SJSA1 (cell line): ENCODE results near the gene NSF. TPM values are rescaled to one million over a fixed set of nuclear protein-coding genes. Genes with fewer than 3 reads are reported as not detected.

Source experiments
- DNase-seq, 2 experiments: peaks; one replicate each; pipeline ENCODE4 v3.0.0-alpha.2; 2015 to 2020; ENCODE audit warnings: low spot score in 2 of 2, low read depth in 1 of 2
- H3K27ac ChIP-seq: fragments of 250-450 bp; sonication (Bioruptor Pico); 2 replicates; pipeline ENCODE4 v1.5.1; 2020; ENCODE audit warnings: mild to moderate bottlenecking, moderate library complexity
- H3K27me3 ChIP-seq: fragments of 250-450 bp; sonication (Bioruptor Pico); replicated peaks from 2 replicates; pipeline ENCODE4 v1.5.1; 2020; ENCODE audit warnings: mild to moderate bottlenecking, moderate library complexity
- H3K36me3 ChIP-seq: fragments of 250-450 bp; sonication (Bioruptor Pico); 2 replicates; pipeline ENCODE4 v1.5.1; 2020; ENCODE audit warnings: mild to moderate bottlenecking
- H3K4me1 ChIP-seq: fragments of 250-450 bp; sonication (Bioruptor Pico); replicated peaks from 2 replicates; pipeline ENCODE4 v1.6.1; 2021; ENCODE audit warnings: mild to moderate bottlenecking
- H3K4me3 ChIP-seq: fragments of 250-450 bp; sonication (Bioruptor Pico); 2 replicates; pipeline ENCODE4 v1.5.1; 2020; ENCODE audit warnings: mild to moderate bottlenecking
- H3K9me3 ChIP-seq: fragments of 250-450 bp; sonication (Bioruptor Pico); replicated peaks from 2 replicates; pipeline ENCODE4 v1.5.1; 2020; ENCODE audit warnings: mild to moderate bottlenecking
- total RNA-seq: library from RNA; depleted of rRNA; stranded (reverse); fragments of >200 nt; shearing (Covaris generic); gene quantifications from 2 replicates; pipeline ENCODE4 v1.2.3, GENCODE V29; 2014

The NSF gene
- total RNA-seq, 1 experiment from 2014 or later = 71.2 TPM

DNA sequence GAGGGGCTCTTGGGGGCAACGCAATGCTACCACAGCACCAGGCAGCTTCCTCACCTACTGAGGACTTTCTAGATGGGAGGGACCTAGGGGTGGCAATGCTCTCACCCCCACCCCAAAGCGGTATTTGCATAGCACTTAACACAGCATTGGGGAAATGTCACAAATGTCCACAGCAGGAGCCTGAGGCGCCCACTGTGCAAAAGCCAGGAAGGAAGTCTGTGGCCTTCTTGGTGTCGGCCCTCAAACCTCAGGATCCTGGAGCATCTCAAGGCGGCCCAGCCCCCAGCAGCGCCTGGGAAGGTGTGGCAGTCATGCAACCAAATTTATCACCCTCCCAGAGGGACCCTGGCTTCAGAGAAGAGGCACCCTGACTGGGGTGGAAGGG lies 182.7 kb downstream of the NSF start:
- H3K4me1 ChIP-seq = peaks cover 30% of the 10 kb centered on the region
- H3K4me3 ChIP-seq = no peak overlapping the region
- H3K9me3 ChIP-seq = no peaks in the 10 kb centered on the region
- H3K36me3 ChIP-seq = no peaks in the 10 kb centered on the region
- DNase-seq = no peak
- no peak overlapping the region for H3K27ac ChIP-seq
- H3K27me3 ChIP-seq = no peaks in the 10 kb centered on the region; the same call in 1 of the 2 replicates

- peaks cover 30% of the 10 kb centered on the region for H3K4me1 ChIP-seq
- H3K9me3 ChIP-seq = no peaks in the 10 kb centered on the region
- no peaks in the 10 kb centered on the region for H3K36me3 ChIP-seq
- H3K27ac ChIP-seq = no peak overlapping the region
- no peaks in the 10 kb centered on the region; the same call in 1 of the 2 replicates for H3K27me3 ChIP-seq
- DNase-seq = no peak
- no peak overlapping the region for H3K4me3 ChIP-seq
These were observed 183.2 kb downstream of the NSF start for GRCh38 chr17:46773676-46774075.

DNA sequence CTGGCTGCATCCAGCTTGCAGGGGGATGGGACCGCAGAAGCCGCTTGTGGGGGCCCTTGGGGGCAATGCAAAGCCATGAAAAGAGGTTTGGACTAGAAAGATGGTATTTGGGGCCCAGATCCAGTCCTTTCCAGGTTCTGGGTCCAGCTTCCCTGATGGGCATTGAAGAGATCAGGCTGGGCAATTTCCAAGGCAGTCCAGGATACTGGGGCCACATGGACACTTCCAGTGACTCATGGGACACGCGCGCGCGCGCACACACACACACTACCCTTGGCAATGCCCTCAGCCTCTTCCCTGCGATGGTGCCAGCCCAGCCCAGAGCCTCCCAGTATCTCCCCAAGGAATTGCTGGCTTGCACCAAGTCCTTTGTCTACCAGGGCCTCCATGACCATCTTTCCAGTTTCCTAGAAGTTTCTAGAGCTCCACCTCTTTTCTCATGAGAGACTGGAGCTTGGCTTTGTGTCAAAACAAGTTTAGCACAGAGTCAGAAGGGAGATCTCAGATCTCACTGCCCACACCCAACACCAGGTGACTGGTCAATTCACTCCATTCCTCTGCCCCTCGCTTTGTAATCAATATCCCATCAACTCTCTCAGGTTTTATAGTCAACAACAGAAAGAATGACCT lies 183.8 kb downstream of the NSF start:
- H3K4me3 ChIP-seq = no peak overlapping the region
- DNase-seq = no peak
- H3K4me1 ChIP-seq = peaks cover 30% of the 10 kb centered on the region
- no peak overlapping the region for H3K27ac ChIP-seq
- no peaks in the 10 kb centered on the region; the same call in 1 of the 2 replicates for H3K27me3 ChIP-seq
- H3K9me3 ChIP-seq = no peaks in the 10 kb centered on the region
- no peaks in the 10 kb centered on the region for H3K36me3 ChIP-seq

GRCh38 chr17:46776298-46777005 lies 186.0 kb downstream of the NSF start:
- no peak overlapping the region for H3K27ac ChIP-seq
- DNase-seq = no peak
- H3K36me3 ChIP-seq = no peaks in the 10 kb centered on the region
- no peaks in the 10 kb centered on the region for H3K9me3 ChIP-seq
- peaks cover 9% of the 10 kb centered on the region for H3K4me1 ChIP-seq
- H3K27me3 ChIP-seq = no peaks in the 10 kb centered on the region; the same call in 1 of the 2 replicates
- no peak overlapping the region for H3K4me3 ChIP-seq

GRCh38 chr17:46777943-46778915 lies 187.8 kb downstream of the NSF start:
- no peaks in the 10 kb centered on the region for H3K36me3 ChIP-seq
- H3K4me1 ChIP-seq = 0 out of 2 replicates have a peak, but pooled peaks cover 3% of the 10 kb centered on the region
- H3K4me3 ChIP-seq = no peak overlapping the region
- no peaks in the 10 kb centered on the region; the same call in 1 of the 2 replicates for H3K27me3 ChIP-seq
- no peak for DNase-seq
- H3K9me3 ChIP-seq = no peaks in the 10 kb centered on the region
- H3K27ac ChIP-seq = no peak overlapping the region

DNA sequence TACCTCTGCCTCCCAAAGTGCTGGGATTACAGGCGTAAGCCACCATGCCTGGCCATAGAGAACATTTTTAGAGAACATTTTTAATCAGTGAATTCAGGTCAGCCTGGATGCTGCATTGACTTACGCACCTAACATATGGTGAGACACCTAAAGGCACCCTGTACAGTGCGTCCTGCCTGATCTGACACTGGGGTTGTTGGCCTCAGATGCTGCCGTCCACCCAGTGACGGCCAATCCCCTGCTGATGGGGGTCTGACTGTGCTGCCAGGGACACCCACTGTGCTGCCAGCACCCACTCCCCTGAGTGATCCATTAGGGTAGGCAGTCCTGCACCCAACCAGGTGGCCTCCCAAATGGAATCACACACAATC lies 189.5 kb downstream of the NSF start:
- no peaks in the 10 kb centered on the region for H3K36me3 ChIP-seq
- H3K27ac ChIP-seq = no peak overlapping the region
- H3K4me3 ChIP-seq = no peak overlapping the region
- H3K9me3 ChIP-seq = no peaks in the 10 kb centered on the region
- 0 out of 2 replicates have a peak, but pooled peaks cover 3% of the 10 kb centered on the region for H3K4me1 ChIP-seq
- no peaks in the 10 kb centered on the region; the same call in 1 of the 2 replicates for H3K27me3 ChIP-seq
- DNase-seq = no peak

DNA sequence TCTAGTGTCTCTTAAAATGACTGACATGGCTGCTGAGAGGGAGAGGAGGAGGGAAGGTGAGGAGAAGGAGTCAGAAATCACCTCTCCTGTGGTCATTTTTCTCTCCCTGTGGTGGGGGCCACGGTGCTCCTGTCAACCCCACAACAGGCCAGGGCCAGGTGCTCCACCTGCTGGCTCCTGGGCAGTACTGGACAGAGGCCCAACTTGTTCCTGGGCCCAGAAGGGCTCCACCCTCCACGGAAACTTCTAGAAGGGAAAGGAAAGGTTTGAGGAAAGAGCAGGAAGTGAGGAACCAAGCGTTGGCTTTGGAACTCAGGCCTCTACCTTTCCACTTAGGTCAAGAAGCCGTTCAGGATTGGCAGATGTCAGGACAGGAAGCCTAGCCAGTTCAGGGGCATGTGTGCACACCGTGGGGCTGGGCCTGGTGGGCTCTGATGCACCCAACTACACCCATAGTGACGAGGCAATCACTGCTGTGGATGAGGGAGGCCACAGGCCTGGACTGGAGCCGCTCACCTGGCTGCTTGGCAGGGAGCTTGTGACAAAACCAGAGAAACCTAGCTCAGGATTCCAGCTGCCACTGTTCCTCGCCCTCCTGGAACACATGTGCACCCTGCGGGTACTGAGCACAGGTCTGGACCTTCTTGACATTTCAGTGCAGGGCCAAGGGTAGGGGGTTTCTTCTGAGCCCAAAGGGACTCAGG lies 191.9 kb downstream of the NSF start:
- peak; percentile 35 to 62 for DNase-seq
- no peaks in the 10 kb centered on the region; the same call in 1 of the 2 replicates for H3K27me3 ChIP-seq

GRCh38 chr17:46783031-46783593 lies 192.6 kb downstream of the NSF start:
- H3K27me3 ChIP-seq = peaks cover 2% of the 10 kb centered on the region; the same call in 1 of the 2 replicates
- H3K4me1 ChIP-seq = no peaks in the 10 kb centered on the region
- no peaks in the 10 kb centered on the region for H3K9me3 ChIP-seq
- H3K27ac ChIP-seq = no peak overlapping the region
- no peaks in the 10 kb centered on the region for H3K36me3 ChIP-seq
- H3K4me3 ChIP-seq = no peak overlapping the region
- no peak for DNase-seq

More for the DNA sequence above, 191.9 kb downstream of the NSF start:
- H3K36me3 ChIP-seq = no peaks in the 10 kb centered on the region
- H3K4me1 ChIP-seq = no peaks in the 10 kb centered on the region
- H3K4me3 ChIP-seq = no peak overlapping the region
- no peak overlapping the region for H3K27ac ChIP-seq
- H3K9me3 ChIP-seq = no peaks in the 10 kb centered on the region

DNA sequence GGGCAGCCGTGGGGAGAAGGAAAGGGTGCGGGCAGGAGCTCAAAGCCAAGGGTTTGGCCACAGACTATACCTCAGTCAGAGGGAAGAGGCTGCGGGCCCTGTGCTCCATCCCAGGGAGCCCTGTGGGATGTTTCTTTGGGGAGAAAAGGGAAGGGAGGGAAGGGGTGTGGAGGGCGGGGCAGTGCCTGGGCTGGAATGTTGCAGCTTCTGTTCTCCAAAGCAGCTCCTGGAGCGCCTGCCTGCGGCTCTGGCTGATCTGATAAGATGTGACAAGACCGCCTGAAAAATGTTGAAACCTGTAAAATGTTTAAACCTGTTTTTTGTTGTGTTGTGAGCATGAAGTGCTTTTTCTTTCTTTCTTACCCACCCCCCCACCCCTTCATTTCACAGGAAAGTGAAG lies 195.2 kb downstream of the NSF start:
- no peak for DNase-seq
- Histone ChIP-seq H3K4me3 (no peak overlapping the region), H3K27me3 (peaks cover 10% of the 10 kb centered on the region; the same call in 1 of the 2 replicates), H3K4me1 (no peaks in the 10 kb centered on the region), H3K27ac (no peak overlapping the region), H3K9me3 (peaks cover 8% of the 10 kb centered on the region), H3K36me3 (no peaks in the 10 kb centered on the region)

DNA sequence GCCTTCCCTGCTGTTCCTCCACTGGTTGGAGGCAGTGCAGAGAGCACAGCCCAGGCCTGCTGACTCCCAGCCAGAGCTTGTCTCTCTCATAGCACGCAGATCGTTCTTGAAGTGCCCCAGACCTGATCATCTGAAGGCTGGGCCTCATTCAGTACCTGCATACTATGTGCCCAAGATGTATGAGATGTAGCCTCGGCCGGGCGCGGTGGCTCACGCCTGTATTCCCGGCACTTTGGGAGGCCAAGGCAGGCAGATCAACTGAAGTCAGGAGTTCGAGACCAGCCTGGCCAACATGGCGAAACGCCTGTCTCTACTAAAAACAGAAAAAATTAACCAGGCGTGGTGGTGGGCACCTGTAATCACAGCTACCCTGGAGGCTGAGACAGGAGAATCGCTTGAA lies 197.0 kb downstream of the NSF start:
- DNase-seq = no peak
- H3K4me3 ChIP-seq = no peak overlapping the region
- no peak overlapping the region for H3K27ac ChIP-seq
- no peaks in the 10 kb centered on the region for H3K4me1 ChIP-seq
- peaks cover 8% of the 10 kb centered on the region for H3K9me3 ChIP-seq
- H3K27me3 ChIP-seq = peaks cover 19% of the 10 kb centered on the region; the same call in 1 of the 2 replicates
- no peaks in the 10 kb centered on the region for H3K36me3 ChIP-seq

DNA sequence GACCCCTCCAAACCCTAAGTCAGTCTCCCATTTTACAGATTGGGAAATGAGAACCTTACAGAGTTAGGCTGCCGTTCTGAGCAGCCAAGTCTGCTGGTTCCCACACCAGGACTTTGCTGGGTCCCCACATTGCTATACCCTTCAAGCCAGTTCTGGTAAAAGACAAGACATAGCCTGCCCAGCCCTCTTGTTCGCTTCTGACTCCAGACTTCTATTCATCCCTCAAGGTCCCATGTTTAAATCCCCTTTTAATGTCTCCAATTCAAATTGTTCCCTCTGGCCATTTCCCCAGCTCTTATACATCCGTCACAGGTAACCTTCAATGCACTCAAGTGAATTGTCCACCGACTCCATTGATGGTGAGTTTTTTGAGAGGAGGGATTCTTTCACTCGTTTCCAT lies 197.8 kb downstream of the NSF start:
- Histone ChIP-seq H3K9me3 (peaks cover 8% of the 10 kb centered on the region), H3K27me3 (peaks cover 25% of the 10 kb centered on the region), H3K4me1 (no peaks in the 10 kb centered on the region), H3K27ac (no peak overlapping the region), H3K4me3 (no peak overlapping the region), H3K36me3 (no peaks in the 10 kb centered on the region)
- DNase-seq = no peak

GRCh38 chr17:46788796-46789195 lies 198.3 kb downstream of the NSF start:
- Histone ChIP-seq H3K27me3 (peaks cover 29% of the 10 kb centered on the region), H3K4me3 (no peak overlapping the region), H3K27ac (no peak overlapping the region), H3K9me3 (peaks cover 8% of the 10 kb centered on the region), H3K36me3 (no peaks in the 10 kb centered on the region), H3K4me1 (no peaks in the 10 kb centered on the region)
- no peak for DNase-seq

- Histone ChIP-seq H3K36me3 (no peaks in the 10 kb centered on the region), H3K9me3 (peaks cover 8% of the 10 kb centered on the region), H3K27ac (no peak overlapping the region), H3K4me1 (no peaks in the 10 kb centered on the region), H3K27me3 (peaks cover 35% of the 10 kb centered on the region), H3K4me3 (no peak overlapping the region)
- no peak for DNase-seq
These were observed 199.1 kb downstream of the NSF start for GRCh38 chr17:46789610-46790009.
